OCI-LY1 (cell line): ENCODE measurements around the gene DDX31.

Experiments
- EZH2 ChIP-seq: fragments of 200-600 bp; sonication (generic), shearing (Covaris generic); IDR thresholded peaks from 2 replicates; pipeline ENCODE4 v1.8.0; 2017; ENCODE audit warnings: borderline replicate concordance, mixed run types, mild to moderate bottlenecking, antibody characterized with exemption, low read length, moderate library complexity, mixed read lengths
- TF ChIP-seq, protein P1 (sequence below): fragments of 200-600 bp; sonication (generic), shearing (Covaris generic); IDR thresholded peaks from 2 replicates; pipeline ENCODE4 v1.5.1; 2017; ENCODE audit warnings: mild to moderate bottlenecking, antibody characterized with exemption, low read length, moderate library complexity, mixed read lengths

DNA sequence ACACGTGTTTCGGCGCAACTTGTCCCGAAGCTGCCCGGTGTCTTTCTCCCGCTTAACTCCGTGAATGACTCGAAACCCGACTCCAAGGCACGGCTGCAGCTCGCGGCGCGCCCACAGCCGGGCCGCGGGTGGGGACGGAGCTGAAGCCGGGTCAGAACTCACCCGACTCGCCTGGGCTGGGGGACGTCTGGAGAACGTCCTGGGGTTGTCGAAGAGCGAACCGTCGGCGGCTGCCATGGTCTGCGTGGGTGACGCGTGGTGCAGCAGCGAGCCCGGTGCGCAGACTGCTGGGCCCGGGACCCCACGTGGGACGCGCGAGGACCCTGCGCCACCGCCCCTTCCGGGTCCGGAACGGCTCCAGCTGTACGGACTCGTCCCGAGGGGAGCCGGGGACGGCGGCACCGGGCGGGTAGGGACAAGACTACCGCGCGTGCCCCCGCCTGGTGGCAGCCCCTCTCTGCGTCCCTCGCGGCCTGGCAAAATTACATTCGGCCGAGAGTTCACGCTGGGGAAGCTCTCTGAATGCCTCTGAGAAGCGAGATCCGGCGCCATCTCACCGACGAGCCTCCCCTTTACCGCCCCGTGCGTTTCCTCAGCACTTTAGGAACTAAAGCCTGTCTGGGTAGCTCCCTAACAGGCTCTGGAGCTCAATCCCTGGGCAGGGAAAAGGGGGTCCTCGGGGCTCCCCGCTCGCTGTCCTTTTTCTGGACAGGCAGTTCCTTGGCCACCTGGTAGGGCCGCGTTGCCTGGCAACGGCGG, at the start of gene DDX31:
- TF ChIP-seq, protein P1, sequence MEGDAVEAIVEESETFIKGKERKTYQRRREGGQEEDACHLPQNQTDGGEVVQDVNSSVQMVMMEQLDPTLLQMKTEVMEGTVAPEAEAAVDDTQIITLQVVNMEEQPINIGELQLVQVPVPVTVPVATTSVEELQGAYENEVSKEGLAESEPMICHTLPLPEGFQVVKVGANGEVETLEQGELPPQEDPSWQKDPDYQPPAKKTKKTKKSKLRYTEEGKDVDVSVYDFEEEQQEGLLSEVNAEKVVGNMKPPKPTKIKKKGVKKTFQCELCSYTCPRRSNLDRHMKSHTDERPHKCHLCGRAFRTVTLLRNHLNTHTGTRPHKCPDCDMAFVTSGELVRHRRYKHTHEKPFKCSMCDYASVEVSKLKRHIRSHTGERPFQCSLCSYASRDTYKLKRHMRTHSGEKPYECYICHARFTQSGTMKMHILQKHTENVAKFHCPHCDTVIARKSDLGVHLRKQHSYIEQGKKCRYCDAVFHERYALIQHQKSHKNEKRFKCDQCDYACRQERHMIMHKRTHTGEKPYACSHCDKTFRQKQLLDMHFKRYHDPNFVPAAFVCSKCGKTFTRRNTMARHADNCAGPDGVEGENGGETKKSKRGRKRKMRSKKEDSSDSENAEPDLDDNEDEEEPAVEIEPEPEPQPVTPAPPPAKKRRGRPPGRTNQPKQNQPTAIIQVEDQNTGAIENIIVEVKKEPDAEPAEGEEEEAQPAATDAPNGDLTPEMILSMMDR = no peak; the same call in 1 of the 2 replicates
- no peak for TF ChIP-seq EZH2
